Gastrocnemius medialis (tissue), 4 donors: ENCODE measurements around the gene KIF17. TPM values are rescaled to one million over a fixed set of nuclear protein-coding genes. Genes with fewer than 3 reads are reported as not detected.
A peak's percentile ranks its signal among the peaks of the same experiment; 100 is the strongest.

Experiments
- ATAC-seq, 2 donors: fragments of 150-250 bp; one replicate each; pipeline ENCODE4 v1.9.1; 2016
- DNase-seq, 2 donors: peaks; one replicate each; pipeline ENCODE4 v3.0.0-alpha.2; 2019
- H3K27ac ChIP-seq, 4 donors: fragments of 200-600 bp; sonication (generic); 1 replicate in 1 of 4; 2 replicates in 3 of 4; pipeline ENCODE4 v1.5.1; 2016 to 2018; ENCODE audit warnings: mild to moderate bottlenecking in 2 of 4, moderate library complexity in 1 of 4
- H3K27me3 ChIP-seq, 3 donors: fragments of 200-600 bp; sonication (generic) in 2 of 3; 1 replicate in 1 of 3; 2 replicates in 2 of 3; pipeline versions ENCODE4 v1.5.1 to v1.6.0; 2016 to 2019; ENCODE audit warnings: mild to moderate bottlenecking in 1 of 3, moderate library complexity in 1 of 3
- H3K36me3 ChIP-seq, 2 donors: fragments of 200-600 bp; sonication (generic) in 1 of 2; one replicate each; pipeline ENCODE4 v1.5.1; 2017 to 2018
- H3K4me1 ChIP-seq, 2 donors: fragments of 200-600 bp; sonication (generic) in 1 of 2; one replicate each; pipeline ENCODE4 v1.5.1; 2016 to 2017; ENCODE audit warnings: mild to moderate bottlenecking in 2 of 2
- H3K4me3 ChIP-seq, 4 donors: fragments of 200-600 bp; sonication (generic) in 3 of 4; 1 replicate in 1 of 4; 2 replicates in 3 of 4; pipeline ENCODE4 v1.5.1; 2016 to 2019; ENCODE audit warnings: mild to moderate bottlenecking in 2 of 4
- H3K9me3 ChIP-seq, 3 donors: fragments of 200-600 bp; sonication (generic) in 2 of 3; 1 replicate in 1 of 3; 2 replicates in 2 of 3; pipeline ENCODE4 v1.5.1; 2016 to 2019
- CTCF ChIP-seq, 5 experiments: fragments of 450-650 bp in 3 of 5; fragments of 200-600 bp in 2 of 5; sonication (generic) in 2 of 5; IDR thresholded peaks in 4 of 5; conservative IDR thresholded peaks in 1 of 5; 1 replicate in 4 of 5; 2 replicates in 1 of 5; pipeline ENCODE4 v1.5.1; 2016 to 2019; ENCODE audit warnings: antibody characterized with exemption in 5 of 5, mild to moderate bottlenecking in 3 of 5, moderate library complexity in 3 of 5
- POLR2A ChIP-seq, 2 donors: fragments of 450-650 bp; IDR thresholded peaks; one replicate each; pipeline ENCODE4 v1.6.1; 2017; ENCODE audit warnings: antibody characterized with exemption in 2 of 2, mild to moderate bottlenecking in 2 of 2, moderate library complexity in 2 of 2
- in situ Hi-C, 4 donors: fragments of 200-750 bp; cut with MboI; loops; one replicate each; pipeline versions ENCODE4 v1.15.0 to v1.8.0; 2017; ENCODE audit warnings: low sequenced_read_pairs in 4 of 4
- intact Hi-C: fragments of 100-400 bp; cut with DNase I; formaldehyde crosslinking; loops from one replicate; pipeline ENCODE4 v1.15.1; 2023; ENCODE audit warnings: low total_unique reads
- total RNA-seq, 4 donors: library from RNA; depleted of rRNA; stranded (reverse); fragments of >200 nt; gene quantifications; one replicate each; pipeline versions ENCODE4 v1.1.0 to v1.2.3, GENCODE V29; 2016

Gene KIF17
- total RNA-seq, 4 donors from 2014 or later: 2.6 to 3.8 (median 3.0) TPM

GRCh38 chr1:20633190-20634064 is 84.4 kb downstream of the KIF17 start, which contains the start of gene PINK1:
Gene PINK1 (plus strand): TSS chr1:20633458. CDS start chr1:20633549, 91 bp downstream.
- H3K4me1 ChIP-seq: peaks cover 17 to 22% of the 10 kb centered on the region in 2 donors
- H3K36me3 ChIP-seq: peaks cover 0 to 11% of the 10 kb centered on the region in 2 donors
- in situ Hi-C loops (no loop called here), intact Hi-C loops (loop anchor here (1.0 to 10.0 kb wide), 5 partner anchors 27 to 279 kb away; partner anchors contain the start of genes DDOST and MUL1)
- ATAC-seq: peak; percentile 81 to 86
- DNase-seq: peak; percentile 66 to 81
- H3K9me3 ChIP-seq: no peaks in the 10 kb centered on the region
- no peaks in the 10 kb centered on the region for H3K27me3 ChIP-seq
- H3K4me3 ChIP-seq: peak within 1 kb of the TSS; percentile 79 to 96 (median 88)
- TF ChIP-seq POLR2A (IDR thresholded peaks at IDR 0.05) (peak; percentile 97), CTCF (IDR thresholded peaks at IDR 0.05 in 4 of 5, conservative IDR thresholded peaks at IDR 0.05 in 1 of 5) (peak; percentile 97 to 100 (median 99))
- H3K27ac ChIP-seq: peak within 1 kb of the TSS; percentile 93 to 99 (median 97)

GRCh38 chr1:20632386-20632785 is 85.4 kb downstream of the KIF17 start:
- peaks cover 17 to 22% of the 10 kb centered on the region in 2 donors for H3K4me1 ChIP-seq
- H3K27me3 ChIP-seq: no peaks in the 10 kb centered on the region
- TF ChIP-seq CTCF (IDR thresholded peaks at IDR 0.05 in 4 of 5, conservative IDR thresholded peaks at IDR 0.05 in 1 of 5): no peak
- no peak for TF ChIP-seq POLR2A (IDR thresholded peaks at IDR 0.05)
- H3K9me3 ChIP-seq: no peaks in the 10 kb centered on the region
- intact Hi-C loops (loop anchor here (2.0 to 10.0 kb wide), 4 partner anchors 28 to 278 kb away; partner anchors contain the start of genes DDOST and MUL1), in situ Hi-C loops (no loop called here)
- H3K27ac ChIP-seq: no peak overlapping the region
- DNase-seq (no peak), ATAC-seq (no peak)
- H3K36me3 ChIP-seq: peaks cover 0 to 3% of the 10 kb centered on the region in 2 donors
- H3K4me3 ChIP-seq: no peak overlapping the region

- ATAC-seq: no peak
- H3K36me3 ChIP-seq: no peaks in the 10 kb centered on the region
- no peak overlapping the region for H3K27ac ChIP-seq
- no peaks in the 10 kb centered on the region for H3K9me3 ChIP-seq
- no peak overlapping the region for H3K4me3 ChIP-seq
- in situ Hi-C loops (no loop called here), intact Hi-C loops (loop anchor here (5.0 to 10.0 kb wide), 2 partner anchors 123 to 276 kb away; partner anchors contain the start of gene MUL1)
- DNase-seq: no peak
- H3K27me3 ChIP-seq: no peaks in the 10 kb centered on the region
- H3K4me1 ChIP-seq: peaks cover 12 to 19% of the 10 kb centered on the region in 2 donors
- TF ChIP-seq CTCF (IDR thresholded peaks at IDR 0.05 in 4 of 5, conservative IDR thresholded peaks at IDR 0.05 in 1 of 5) (no peak), POLR2A (IDR thresholded peaks at IDR 0.05) (no peak)
Observed at GRCh38 chr1:20630729-20631128, 87.1 kb downstream of the KIF17 start.

GRCh38 chr1:20626524-20626923 is 91.3 kb downstream of the KIF17 start:
- in situ Hi-C loops: no loop called here
- H3K4me1 ChIP-seq: no peaks in the 10 kb centered on the region
- TF ChIP-seq POLR2A (IDR thresholded peaks at IDR 0.05) (no peak), CTCF (IDR thresholded peaks at IDR 0.05 in 4 of 5, conservative IDR thresholded peaks at IDR 0.05 in 1 of 5) (no peak)
- H3K36me3 ChIP-seq: no peaks in the 10 kb centered on the region
- no peak overlapping the region for H3K4me3 ChIP-seq
- no peak for ATAC-seq
- no peaks in the 10 kb centered on the region for H3K9me3 ChIP-seq
- intact Hi-C loops: no loop called here
- H3K27ac ChIP-seq: no peak overlapping the region
- no peaks in the 10 kb centered on the region for H3K27me3 ChIP-seq
- no peak for DNase-seq
